Neural cell (in vitro differentiated cells): ENCODE results near the gene DST. TPM values are rescaled to one million over a fixed set of nuclear protein-coding genes. Genes with fewer than 3 reads are reported as not detected.

ENCODE experiments used
- H2AFZ ChIP-seq: fragments of 200-600, 300-800 bp; sonication (generic), shearing (Covaris generic); 2 replicates; pipeline ENCODE4 v1.6.0; 2014; ENCODE audit warnings: low read depth, mild to moderate bottlenecking, antibody characterized with exemption, low read length, moderate library complexity
- H3F3A ChIP-seq: fragments of 200-600 bp; shearing (Covaris generic); 2 replicates; pipeline ENCODE4 v1.6.1; 2016; ENCODE audit warnings: mild to moderate bottlenecking, moderate library complexity, mixed read lengths, antibody characterized with exemption, low read length; ENCODE audit not compliant: insufficient read depth, poor library complexity, severe bottlenecking
- H3K27ac ChIP-seq: fragments of 200-600, 300-800 bp; sonication (generic), shearing (Covaris generic); 2 replicates; pipeline ENCODE4 v1.5.1; 2014; ENCODE audit warnings: mild to moderate bottlenecking, low read length, moderate library complexity
- H3K27me3 ChIP-seq: fragments of 300-800, 200-600 bp; sonication (generic), shearing (Covaris generic); 2 replicates; pipeline ENCODE4 v1.6.0; 2014; ENCODE audit warnings: mild to moderate bottlenecking, low read depth, low read length, moderate library complexity; ENCODE audit not compliant: insufficient read depth
- H3K36me3 ChIP-seq: fragments of 300-800, 200-600 bp; sonication (generic), shearing (Covaris generic); 2 replicates; pipeline ENCODE4 v1.5.1; 2014; ENCODE audit warnings: mild to moderate bottlenecking, antibody characterized with exemption, low read length, moderate library complexity; ENCODE audit not compliant: insufficient read depth
- H3K4me2 ChIP-seq: fragments of 300-800, 200-600 bp; sonication (generic), shearing (Covaris generic); 2 replicates; pipeline ENCODE4 v1.6.0; 2014; ENCODE audit warnings: mild to moderate bottlenecking, low read length
- H3K4me3 ChIP-seq: fragments of 300-800, 200-600 bp; sonication (generic), shearing (Covaris generic); 2 replicates; pipeline ENCODE4 v1.5.1; 2014; ENCODE audit warnings: mild to moderate bottlenecking, low read length, moderate library complexity
- H3K79me2 ChIP-seq: fragments of 200-600 bp; shearing (Covaris generic); replicated peaks from 2 replicates; pipeline ENCODE4 v1.6.0; 2014; ENCODE audit warnings: mild to moderate bottlenecking, low read length, moderate library complexity; ENCODE audit not compliant: insufficient read depth
- H3K9ac ChIP-seq: fragments of 300-800, 200-600 bp; sonication (generic), shearing (Covaris generic); 2 replicates; pipeline ENCODE4 v1.6.1; 2016; ENCODE audit warnings: mild to moderate bottlenecking, low read length, mixed read lengths
- H3K9me2 ChIP-seq: fragments of 200-600 bp; shearing (Covaris generic); 2 replicates; pipeline ENCODE4 v1.6.1; 2016; ENCODE audit warnings: mild to moderate bottlenecking, low read length, mixed read lengths; ENCODE audit not compliant: insufficient read depth
- H3K9me3 ChIP-seq: fragments of 200-600, 300-800 bp; sonication (generic), shearing (Covaris generic); 2 replicates; pipeline ENCODE4 v1.6.1; 2016; ENCODE audit warnings: mild to moderate bottlenecking, mixed run types, low read length, moderate library complexity, mixed read lengths
- H4K20me1 ChIP-seq: fragments of 200-600 bp; shearing (Covaris generic); 2 replicates; pipeline ENCODE4 v1.6.1; 2016; ENCODE audit warnings: mild to moderate bottlenecking, mixed run types; ENCODE audit not compliant: insufficient read depth
- CTCF ChIP-seq: fragments of 450-650 bp; IDR thresholded peaks from 2 replicates; pipeline ENCODE4 v1.5.1; 2014; ENCODE audit warnings: antibody characterized with exemption, mild to moderate bottlenecking, moderate library complexity; ENCODE audit not compliant: poor library complexity, severe bottlenecking
- EP300 ChIP-seq: fragments of 450-650 bp; conservative IDR thresholded peaks from 2 replicates; pipeline ENCODE4 v1.6.1; 2014; ENCODE audit warnings: antibody characterized with exemption, mild to moderate bottlenecking, moderate library complexity; ENCODE audit not compliant: poor library complexity, severe bottlenecking
- EZH2 ChIP-seq: fragments of 200-600, 300-800 bp; shearing (Covaris generic), sonication (generic); IDR thresholded peaks from 2 replicates; pipeline ENCODE4 v1.6.1; 2014; ENCODE audit warnings: antibody characterized with exemption, low read length, borderline replicate concordance, mild to moderate bottlenecking; ENCODE audit not compliant: insufficient read depth, poor library complexity, severe bottlenecking
- MXI1 ChIP-seq: fragments of 450-650 bp; conservative IDR thresholded peaks from 2 replicates; pipeline ENCODE4 v1.6.1; 2014; ENCODE audit warnings: antibody characterized with exemption, mild to moderate bottlenecking; ENCODE audit not compliant: poor library complexity, severe bottlenecking
- POLR2AphosphoS5 ChIP-seq: IDR thresholded peaks from 2 replicates; pipeline ENCODE4 v1.6.1; 2012
- RAD21 ChIP-seq: fragments of 450-650 bp; conservative IDR thresholded peaks from 2 replicates; pipeline ENCODE4 v1.6.1; 2014; ENCODE audit warnings: antibody characterized with exemption, mild to moderate bottlenecking, moderate library complexity
- SMC3 ChIP-seq: fragments of 450-650 bp; conservative IDR thresholded peaks from 2 replicates; pipeline ENCODE4 v1.6.1; 2014; ENCODE audit warnings: antibody characterized with exemption, mild to moderate bottlenecking, moderate library complexity; ENCODE audit not compliant: poor library complexity
- TAF1 ChIP-seq: IDR thresholded peaks from 2 replicates; pipeline ENCODE4 v1.6.1; 2012; ENCODE audit warnings: low read depth
- polyA plus RNA-seq: library from polyadenylated mRNA; depleted of rRNA; stranded (reverse); fragments of >200 nt; gene quantifications from 2 replicates; pipeline ENCODE4 v1.2.3, GENCODE V29; 2014
- TF ChIP-seq, protein P1 (sequence below): IDR thresholded peaks from 2 replicates; pipeline ENCODE4 v1.6.1; 2012; ENCODE audit warnings: borderline replicate concordance

The DST gene
- polyA plus RNA-seq, 1 donor from 2014 or later: 118 TPM

DNA sequence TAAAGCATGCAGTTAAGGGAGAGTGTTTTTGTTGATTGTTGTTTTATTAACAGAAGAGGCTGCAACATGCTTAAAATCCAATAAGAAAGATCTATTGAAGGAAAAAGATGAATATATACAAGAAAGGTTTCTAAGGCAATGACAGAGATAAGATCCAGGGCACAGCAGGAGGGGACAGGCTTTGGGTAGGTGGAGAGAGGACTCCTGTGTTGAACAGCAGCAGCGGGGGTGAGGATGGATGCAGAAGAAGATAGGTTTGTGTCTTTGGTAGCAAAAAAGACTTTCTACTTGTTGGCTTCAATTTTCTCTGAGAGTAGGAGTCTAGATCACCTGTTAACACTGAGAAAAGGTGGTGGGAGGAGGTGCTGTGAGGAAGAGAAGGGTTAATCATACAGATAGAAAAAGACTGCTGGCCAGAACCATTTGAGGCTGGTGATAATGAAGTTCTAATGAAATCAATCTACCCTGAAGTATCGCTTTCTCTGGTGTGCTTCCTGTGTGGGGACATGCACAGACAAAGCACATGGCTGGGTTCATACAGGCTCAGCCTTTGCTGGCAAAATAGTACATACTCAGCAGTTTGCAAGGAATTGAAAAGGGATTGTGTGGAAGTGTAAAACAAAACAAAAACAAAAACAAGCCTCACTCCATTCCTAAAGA is 17.2 kb upstream of the DST start:
- H3K4me3 ChIP-seq: no peak overlapping the region
- H3K27me3 ChIP-seq: no peaks in the 10 kb centered on the region
- TF ChIP-seq MXI1 (no peak), POLR2AphosphoS5 (no peak), CTCF (no peak), EZH2 (no peak), RAD21 (no peak), TAF1 (no peak), EP300 (no peak), SMC3 (no peak)
- TF ChIP-seq, protein P1, sequence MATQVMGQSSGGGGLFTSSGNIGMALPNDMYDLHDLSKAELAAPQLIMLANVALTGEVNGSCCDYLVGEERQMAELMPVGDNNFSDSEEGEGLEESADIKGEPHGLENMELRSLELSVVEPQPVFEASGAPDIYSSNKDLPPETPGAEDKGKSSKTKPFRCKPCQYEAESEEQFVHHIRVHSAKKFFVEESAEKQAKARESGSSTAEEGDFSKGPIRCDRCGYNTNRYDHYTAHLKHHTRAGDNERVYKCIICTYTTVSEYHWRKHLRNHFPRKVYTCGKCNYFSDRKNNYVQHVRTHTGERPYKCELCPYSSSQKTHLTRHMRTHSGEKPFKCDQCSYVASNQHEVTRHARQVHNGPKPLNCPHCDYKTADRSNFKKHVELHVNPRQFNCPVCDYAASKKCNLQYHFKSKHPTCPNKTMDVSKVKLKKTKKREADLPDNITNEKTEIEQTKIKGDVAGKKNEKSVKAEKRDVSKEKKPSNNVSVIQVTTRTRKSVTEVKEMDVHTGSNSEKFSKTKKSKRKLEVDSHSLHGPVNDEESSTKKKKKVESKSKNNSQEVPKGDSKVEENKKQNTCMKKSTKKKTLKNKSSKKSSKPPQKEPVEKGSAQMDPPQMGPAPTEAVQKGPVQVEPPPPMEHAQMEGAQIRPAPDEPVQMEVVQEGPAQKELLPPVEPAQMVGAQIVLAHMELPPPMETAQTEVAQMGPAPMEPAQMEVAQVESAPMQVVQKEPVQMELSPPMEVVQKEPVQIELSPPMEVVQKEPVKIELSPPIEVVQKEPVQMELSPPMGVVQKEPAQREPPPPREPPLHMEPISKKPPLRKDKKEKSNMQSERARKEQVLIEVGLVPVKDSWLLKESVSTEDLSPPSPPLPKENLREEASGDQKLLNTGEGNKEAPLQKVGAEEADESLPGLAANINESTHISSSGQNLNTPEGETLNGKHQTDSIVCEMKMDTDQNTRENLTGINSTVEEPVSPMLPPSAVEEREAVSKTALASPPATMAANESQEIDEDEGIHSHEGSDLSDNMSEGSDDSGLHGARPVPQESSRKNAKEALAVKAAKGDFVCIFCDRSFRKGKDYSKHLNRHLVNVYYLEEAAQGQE: no peak
- H3K36me3 ChIP-seq: no peaks in the 10 kb centered on the region
- no peaks in the 10 kb centered on the region for H3K9me2 ChIP-seq
- H3K79me2 ChIP-seq: no peaks in the 10 kb centered on the region
- H3K9me3 ChIP-seq: no peaks in the 10 kb centered on the region
- no peaks in the 10 kb centered on the region for H3F3A ChIP-seq
- no peak overlapping the region for H2AFZ ChIP-seq
- no peak overlapping the region for H3K9ac ChIP-seq
- no peaks in the 10 kb centered on the region for H4K20me1 ChIP-seq
- no peak overlapping the region for H3K27ac ChIP-seq
- H3K4me2 ChIP-seq: no peak overlapping the region

GRCh38 chr6:56658326-56658725 is 15.6 kb upstream of the DST start:
- no peak overlapping the region for H2AFZ ChIP-seq
- no peaks in the 10 kb centered on the region for H3K79me2 ChIP-seq
- H3K9me3 ChIP-seq: no peaks in the 10 kb centered on the region
- H3K9me2 ChIP-seq: no peaks in the 10 kb centered on the region
- H4K20me1 ChIP-seq: no peaks in the 10 kb centered on the region
- H3K27me3 ChIP-seq: no peaks in the 10 kb centered on the region
- TF ChIP-seq POLR2AphosphoS5 (no peak), SMC3 (no peak), MXI1 (no peak), CTCF (no peak), RAD21 (no peak), EZH2 (no peak), EP300 (no peak), TAF1 (no peak)
- TF ChIP-seq, protein P1: no peak
- no peak overlapping the region for H3K4me3 ChIP-seq
- H3K36me3 ChIP-seq: no peaks in the 10 kb centered on the region
- H3K4me2 ChIP-seq: no peak overlapping the region
- no peaks in the 10 kb centered on the region for H3F3A ChIP-seq
- no peak overlapping the region for H3K9ac ChIP-seq
- H3K27ac ChIP-seq: no peak overlapping the region
